Measurements from ENCODE around the gene HAUS3. TPM values are rescaled to one million over a fixed set of nuclear protein-coding genes. Genes with fewer than 3 reads are reported as not detected.
"Not testable (repeated sequence)": the region's sequence is repeated elsewhere in the genome, so short reads cannot be mapped to it uniquely, and the experiment has no call there.

The HAUS3 gene
- total RNA-seq, 1 donor from 2014 or later, result 14.5 TPM

GRCh38 chr4:2251073-2251794, 9.3 kb upstream of the HAUS3 start:
- DNase-seq, result no peak

GRCh38 chr4:2250357-2251072, 8.6 kb upstream of the HAUS3 start:
- no peak for DNase-seq

- DNase-seq, result no peak
Measured at GRCh38 chr4:2249526-2250356, 7.8 kb upstream of the HAUS3 start.

GRCh38 chr4:2248821-2249261, 6.9 kb upstream of the HAUS3 start:
- no peak for DNase-seq

- no peak for DNase-seq
Measured at GRCh38 chr4:2248044-2248780, 6.3 kb upstream of the HAUS3 start.

- DNase-seq, result no peak
Measured at GRCh38 chr4:2247128-2248043, 5.5 kb upstream of the HAUS3 start.

- DNase-seq, result no peak
Measured at GRCh38 chr4:2246384-2247127, 4.6 kb upstream of the HAUS3 start.

GRCh38 chr4:2245787-2246275, 3.9 kb upstream of the HAUS3 start:
- no peak for DNase-seq

- DNase-seq, result no peak
Measured at GRCh38 chr4:2245057-2245786, 3.3 kb upstream of the HAUS3 start.

GRCh38 chr4:2243681-2244380, 1.9 kb upstream of the HAUS3 start:
- no peak for DNase-seq

- DNase-seq, result no peak
Measured at GRCh38 chr4:2241003-2241402, 918 bp downstream of the HAUS3 start.

- no peak for DNase-seq
Measured at GRCh38 chr4:2236944-2237666, 4.8 kb downstream of the HAUS3 start.

- DNase-seq, result no peak
Measured at GRCh38 chr4:2231082-2231481, 10.8 kb downstream of the HAUS3 start.

GRCh38 chr4:2226261-2226660, 15.7 kb downstream of the HAUS3 start:
- DNase-seq, result no peak

GRCh38 chr4:2222838-2223237, 19.1 kb downstream of the HAUS3 start:
- DNase-seq, result no peak

GRCh38 chr4:2221378-2221777, 20.5 kb downstream of the HAUS3 start:
- not testable (repeated sequence) for DNase-seq

- peak; percentile 5 for DNase-seq
Measured at GRCh38 chr4:2220016-2220630, 21.8 kb downstream of the HAUS3 start.
